RWPE1 (cell line): ENCODE results near the gene HSPB2.

Experiments used
- CTCF ChIA-PET: fragments of 350-600 bp; sonication (Branson Sonifier 250); formaldehyde crosslinking; extraction: SDS; loops from one replicate; lab custom pipeline; 2021; lab: Yijun Ruan, JAX
- POLR2A ChIA-PET: fragments of 400-600 bp; formaldehyde crosslinking; extraction: SDS; loops from one replicate; lab custom pipeline; 2020; ENCODE audit warnings: antibody characterized with exemption; ENCODE audit not compliant: low non-redundant PET; lab: Yijun Ruan, JAX
- DNase-seq: peaks from one replicate; pipeline ENCODE4 v3.0.0; 2012; ENCODE audit warnings: low spot score
- H3K27ac ChIP-seq: fragments of 450-650 bp; 2 replicates; pipeline ENCODE4 v1.5.1; 2017
- CTCF ChIP-seq: fragments of 450-650 bp; conservative IDR thresholded peaks from 2 replicates; pipeline ENCODE4 v1.5.1; 2017; ENCODE audit warnings: low read depth, mild to moderate bottlenecking

The HSPB2 gene

GRCh38 chr11:111935317-111936039 lies 22.9 kb downstream of the HSPB2 start:
- CTCF ChIA-PET: interaction anchor here (0.5 to 1.1 kb wide), 2 partner anchors 36 to 47 kb away, joined by 3 to 5 read pairs; no protein-coding TSS in a partner anchor
- POLR2A ChIA-PET: no interaction called here
- no peak for TF ChIP-seq CTCF
- no peak for DNase-seq
- no peak overlapping the region for H3K27ac ChIP-seq

- TF ChIP-seq CTCF: no peak
- no peak overlapping the region for H3K27ac ChIP-seq
- ChIA-PET CTCF (interaction anchor here (1.1 kb wide), 1 partner anchor 46 kb away, joined by 5 read pairs; no protein-coding TSS in a partner anchor), POLR2A (interaction anchor here (0.7 kb wide), 1 partner anchor 405 kb away, joined by 3 read pairs; no protein-coding TSS in a partner anchor)
- DNase-seq: no peak
Measured at GRCh38 chr11:111936040-111936540, 23.6 kb downstream of the HSPB2 start.

- POLR2A ChIA-PET: no interaction called here
- DNase-seq: no peak
- no peak for TF ChIP-seq CTCF
- CTCF ChIA-PET: interaction anchor here (0.7 to 0.9 kb wide), 3 partner anchors 13 to 146 kb away, joined by 3 read pairs; no protein-coding TSS in a partner anchor
- H3K27ac ChIP-seq: peak overlapping the region; percentile 93
Measured at GRCh38 chr11:111937461-111937769, 24.9 kb downstream of the HSPB2 start.

DNA sequence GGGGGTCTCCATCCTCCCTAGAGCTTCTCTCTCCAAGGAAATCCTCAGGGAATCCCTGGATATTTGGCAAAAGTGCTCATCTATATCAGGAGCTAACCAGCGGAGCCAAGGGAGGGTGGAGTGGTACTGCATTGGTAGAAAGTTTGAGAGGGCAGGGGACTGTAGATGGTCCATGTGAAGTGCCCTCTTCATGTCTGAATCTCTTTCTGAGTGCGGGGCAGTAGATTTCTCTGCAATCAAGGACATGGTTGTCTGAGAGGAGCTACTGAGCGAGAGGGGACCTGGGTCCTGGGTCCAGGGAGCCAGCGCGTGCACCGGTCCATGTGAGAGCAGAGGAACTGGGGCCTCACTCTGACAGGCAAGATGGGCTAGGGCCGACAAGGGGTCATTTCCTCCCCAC lies 25.3 kb downstream of the HSPB2 start:
- ChIA-PET POLR2A (no interaction called here), CTCF (interaction anchor here (0.6 to 0.9 kb wide), 4 partner anchors 12 to 343 kb away, joined by 3 to 5 read pairs (median 3); no protein-coding TSS in a partner anchor)
- H3K27ac ChIP-seq: peak overlapping the region; percentile 93
- no peak for TF ChIP-seq CTCF
- DNase-seq: no peak

GRCh38 chr11:111938687-111939160 lies 26.2 kb downstream of the HSPB2 start:
- CTCF ChIA-PET: interaction anchor here (0.6 kb wide), 2 partner anchors 62 to 537 kb away, joined by 4 read pairs; no protein-coding TSS in a partner anchor
- POLR2A ChIA-PET: no interaction called here
- no peak for TF ChIP-seq CTCF
- H3K27ac ChIP-seq: peak overlapping the region; percentile 93
- DNase-seq: no peak

DNA sequence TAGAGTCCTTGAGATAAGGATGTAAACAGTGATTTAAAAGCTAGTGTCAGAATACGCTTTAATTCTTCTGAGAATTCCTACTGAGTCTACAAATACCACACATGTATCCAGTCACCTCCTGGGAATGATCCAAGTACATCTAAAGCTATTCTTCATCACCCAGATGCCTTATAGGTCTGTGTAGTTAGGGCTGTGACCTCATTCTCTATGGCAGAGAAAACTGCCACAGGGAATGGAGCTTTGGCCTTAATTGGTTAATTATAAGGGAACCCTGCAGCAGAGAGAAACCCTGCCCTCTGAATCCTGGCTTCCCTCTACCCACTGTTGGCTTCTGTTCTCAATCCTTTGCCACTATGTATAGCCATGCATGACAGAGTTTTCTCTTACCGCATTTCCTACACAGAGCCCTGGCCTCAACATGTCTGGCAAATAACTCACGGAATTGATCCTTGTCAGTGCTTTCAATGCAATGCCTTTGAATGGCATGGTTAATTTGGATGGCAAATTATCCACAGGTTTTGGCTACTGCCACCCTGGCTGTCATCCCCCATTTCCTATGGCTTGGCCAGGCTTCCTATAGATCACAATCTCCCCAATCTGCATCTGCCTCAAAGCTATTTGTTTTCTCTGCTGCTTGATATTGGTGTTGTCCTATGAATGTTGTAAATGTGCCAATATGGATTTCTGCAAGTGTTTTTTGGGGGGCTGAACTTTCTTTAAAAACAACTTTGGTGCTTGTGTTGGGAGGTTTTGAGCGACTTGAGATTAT lies 27.5 kb downstream of the HSPB2 start:
- ChIA-PET POLR2A (no interaction called here), CTCF (interaction anchor here (0.6 to 0.7 kb wide), 3 partner anchors 45 to 521 kb away, joined by 3 read pairs; no protein-coding TSS in a partner anchor)
- TF ChIP-seq CTCF: no peak
- H3K27ac ChIP-seq: peak overlapping the region; percentile 61
- DNase-seq: no peak
